Endometrium (tissue), 2 donors: ENCODE measurements around the gene PSG3.
"Not testable (repeated sequence)": the region's sequence is repeated elsewhere in the genome, so short reads cannot be mapped to it uniquely, and the experiment has no call there.

Experiments used
- FAIRE-seq: peaks from 2 replicates; lab custom pipeline; 2012; peaks lifted over from hg19 to GRCh38; lab: Jason Lieb, UNC
- donor health status: control.
- donor health status: control.

PSG3 gene

GRCh38 chr19:42740381-42740780 lies at the start of gene PSG3:
PSG3 (minus strand) TSS chr19:42740481; CDS start chr19:42740384, 97 bp downstream.
- FAIRE-seq: not testable (repeated sequence)

DNA sequence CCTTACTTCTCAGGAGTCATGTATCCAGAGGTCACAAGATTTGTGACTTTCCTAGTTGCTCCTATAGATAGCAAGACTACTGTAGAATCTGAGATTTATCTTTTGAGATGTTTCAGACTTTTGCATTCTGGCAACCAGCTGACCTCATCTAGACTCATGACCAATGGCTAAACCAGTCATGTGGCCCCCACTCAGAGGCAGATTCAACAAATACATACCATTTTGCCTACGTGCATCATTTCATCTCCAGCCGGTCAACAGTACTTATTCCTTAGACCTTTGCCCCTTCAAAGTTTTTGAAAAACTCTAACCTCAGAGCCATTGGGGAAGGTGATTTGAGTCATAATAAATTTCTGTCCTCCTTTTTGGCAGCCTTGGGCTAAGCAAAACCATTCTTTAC lies 48.5 kb upstream of the PSG3 start:
- FAIRE-seq: not testable (repeated sequence)

DNA sequence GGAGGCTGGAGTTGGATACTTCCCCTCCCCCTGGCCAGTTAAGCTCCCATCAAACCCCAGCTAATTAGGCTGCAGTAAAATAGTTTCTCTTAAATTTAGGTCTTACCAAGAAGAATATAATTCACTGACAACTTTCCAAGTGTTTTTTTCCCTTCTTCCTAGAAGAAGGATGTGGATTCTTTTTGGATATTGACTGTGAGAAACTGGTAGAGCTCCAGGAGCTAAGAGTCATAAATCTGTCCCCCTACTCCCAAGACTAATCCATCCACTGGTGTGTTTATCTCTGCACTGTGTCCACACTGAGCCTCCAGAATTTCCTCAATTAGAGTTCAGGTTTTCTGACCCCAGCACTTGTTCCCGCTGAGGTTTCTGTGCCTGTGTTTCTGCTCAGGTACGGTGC lies 47.5 kb upstream of the PSG3 start:
- not testable (repeated sequence) for FAIRE-seq

- FAIRE-seq: not testable (repeated sequence)
Measured at GRCh38 chr19:42776750-42777612, 36.7 kb upstream of the PSG3 start.

DNA sequence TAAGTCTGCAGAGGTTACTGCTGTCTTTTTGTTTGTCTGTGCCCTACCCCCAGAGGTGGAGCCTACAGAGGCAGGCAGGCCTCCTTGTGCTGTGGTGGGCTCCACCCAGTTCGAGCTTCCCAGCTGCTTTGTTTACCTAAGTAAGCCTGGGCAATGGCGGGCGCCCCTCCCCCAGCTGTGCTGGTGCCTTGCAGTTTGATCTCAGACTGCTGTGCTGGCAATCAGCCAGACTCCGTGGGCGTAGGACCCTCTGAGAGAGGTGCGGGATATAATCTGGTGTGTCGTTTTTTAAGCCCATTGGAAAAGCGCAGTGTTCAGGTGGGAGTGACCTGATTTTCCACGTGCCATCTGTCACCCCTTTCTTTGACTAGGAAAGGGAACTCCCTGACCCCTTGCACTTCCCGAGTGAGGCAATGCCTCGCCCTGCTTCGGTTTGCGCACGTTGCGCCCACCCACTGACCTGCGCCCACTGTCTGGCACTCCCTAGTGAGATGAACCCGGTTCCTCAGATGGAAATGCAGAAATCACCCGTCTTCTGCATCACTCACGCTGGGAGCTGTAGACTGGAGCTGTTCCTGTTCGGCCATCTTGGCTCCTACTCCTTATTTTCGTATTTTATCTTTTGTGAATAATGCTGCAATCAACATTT lies 34.4 kb upstream of the PSG3 start:
- FAIRE-seq: not testable (repeated sequence)

- FAIRE-seq: not testable (repeated sequence)
Measured at GRCh38 chr19:42767319-42767718, 27.0 kb upstream of the PSG3 start.

DNA sequence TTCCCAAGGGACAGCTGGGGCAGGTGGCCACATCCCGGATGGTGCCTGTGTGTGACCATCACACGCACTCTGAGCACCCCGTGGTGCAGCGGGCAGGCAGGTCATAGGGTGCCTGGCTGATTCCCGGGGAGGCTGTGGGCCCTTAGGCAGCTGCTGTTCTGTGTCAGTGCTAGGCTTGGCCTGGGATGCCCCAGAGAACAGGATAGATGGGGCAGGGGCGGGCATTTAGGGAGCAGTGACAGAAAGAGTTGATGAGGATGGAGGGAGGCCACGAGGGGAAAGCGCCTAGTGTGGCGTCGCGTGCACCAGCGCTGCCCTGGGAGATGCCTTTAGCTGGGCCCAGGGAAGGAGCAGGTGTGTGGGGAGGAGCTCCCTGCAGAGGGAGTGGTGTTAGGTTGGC lies 26.6 kb upstream of the PSG3 start:
- FAIRE-seq: not testable (repeated sequence)

GRCh38 chr19:42764836-42765235 lies 24.6 kb upstream of the PSG3 start:
- no peak for FAIRE-seq

GRCh38 chr19:42762789-42763188 lies 22.5 kb upstream of the PSG3 start:
- FAIRE-seq: no peak

GRCh38 chr19:42761924-42762295 lies 21.6 kb upstream of the PSG3 start:
- not testable (repeated sequence) for FAIRE-seq

DNA sequence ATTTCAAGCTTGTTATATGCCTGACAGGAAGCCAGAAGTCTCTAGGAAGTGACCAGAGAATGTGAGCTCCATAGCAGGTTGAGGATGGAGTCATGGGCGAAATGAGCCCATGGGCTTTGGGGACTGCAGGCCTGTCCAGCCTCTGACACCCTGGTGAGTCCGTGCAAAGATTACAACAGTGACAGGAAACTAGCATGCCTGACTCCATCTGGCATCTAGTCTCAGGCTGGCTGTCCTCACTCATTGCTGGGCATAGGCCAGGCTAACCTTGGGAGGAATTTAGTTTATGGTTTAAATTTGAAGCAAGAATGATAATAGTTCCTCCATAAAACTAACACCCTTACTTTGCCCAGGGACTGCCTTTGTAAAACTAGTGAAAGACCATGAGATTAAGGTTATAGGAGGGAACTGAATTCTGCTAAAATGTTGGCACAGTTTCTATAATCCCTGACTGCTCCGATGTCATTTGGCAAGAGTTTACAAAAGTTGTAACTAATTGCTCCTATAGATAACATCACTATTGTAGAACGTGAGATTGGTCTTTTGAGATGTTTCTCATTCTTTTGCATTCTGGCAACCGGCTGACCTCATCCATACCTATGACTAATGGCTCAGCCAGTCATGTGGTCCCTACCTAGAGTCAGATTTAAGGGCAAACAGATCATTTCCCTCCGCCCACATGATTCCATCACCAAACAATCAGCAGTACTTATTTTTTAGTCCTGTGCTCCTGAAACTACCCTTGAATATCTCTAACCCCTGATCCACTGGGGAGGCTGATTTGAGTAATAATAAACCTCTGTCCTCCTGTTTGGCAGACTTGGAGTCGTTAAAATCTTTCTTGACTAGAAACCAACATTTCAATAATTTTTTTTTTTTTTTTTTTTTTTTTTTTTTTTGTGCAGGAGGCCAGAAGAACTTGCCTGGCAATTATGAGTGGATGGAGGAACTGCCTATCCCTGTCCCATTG lies 21.0 kb upstream of the PSG3 start:
- not testable (repeated sequence) for FAIRE-seq

- not testable (repeated sequence) for FAIRE-seq
Measured at GRCh38 chr19:42758667-42759066, 18.4 kb upstream of the PSG3 start.

DNA sequence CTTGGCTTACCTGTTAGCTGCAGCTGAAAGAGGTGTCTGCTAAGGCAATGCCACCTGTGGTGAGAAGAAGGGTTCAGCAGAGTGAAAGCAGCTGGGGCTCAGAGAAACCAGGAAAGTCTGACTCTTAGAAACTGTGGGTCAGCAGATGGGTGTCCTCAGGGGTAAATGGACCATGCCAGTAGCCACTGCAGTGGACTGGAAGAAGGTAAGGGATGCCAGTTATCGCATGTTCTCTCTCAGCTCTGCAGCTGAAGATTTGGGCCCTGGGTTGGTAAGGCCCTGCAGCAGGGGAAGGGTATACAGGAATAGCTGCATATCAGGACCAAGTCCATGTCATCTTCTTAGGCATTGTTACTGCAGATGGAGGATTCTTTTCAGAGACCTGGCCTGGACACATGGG lies 12.0 kb upstream of the PSG3 start:
- FAIRE-seq: not testable (repeated sequence)

- FAIRE-seq: not testable (repeated sequence)
Measured at GRCh38 chr19:42741726-42742607, 1.7 kb upstream of the PSG3 start.

DNA sequence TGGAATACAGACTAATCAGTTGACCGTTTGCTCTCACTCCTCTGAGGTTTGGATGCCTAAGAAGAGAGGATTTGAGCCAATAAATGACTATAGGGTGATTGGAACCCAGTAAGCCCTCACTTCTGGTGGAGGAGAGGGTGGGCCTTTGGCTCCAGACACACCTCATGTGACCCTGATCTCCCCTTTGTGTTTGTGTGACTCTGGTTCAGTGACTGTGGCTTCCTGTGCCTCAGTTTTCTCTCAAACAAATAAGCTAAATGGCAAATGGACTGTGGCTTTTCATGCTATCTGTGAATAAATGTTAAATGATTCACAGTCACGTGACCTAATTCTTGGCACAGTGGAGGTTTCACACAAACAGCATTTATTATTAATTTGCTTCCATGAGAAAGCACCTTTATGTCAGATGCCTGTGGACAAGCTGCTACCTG lies 2.7 kb downstream of the PSG3 start:
- not testable (repeated sequence) for FAIRE-seq

DNA sequence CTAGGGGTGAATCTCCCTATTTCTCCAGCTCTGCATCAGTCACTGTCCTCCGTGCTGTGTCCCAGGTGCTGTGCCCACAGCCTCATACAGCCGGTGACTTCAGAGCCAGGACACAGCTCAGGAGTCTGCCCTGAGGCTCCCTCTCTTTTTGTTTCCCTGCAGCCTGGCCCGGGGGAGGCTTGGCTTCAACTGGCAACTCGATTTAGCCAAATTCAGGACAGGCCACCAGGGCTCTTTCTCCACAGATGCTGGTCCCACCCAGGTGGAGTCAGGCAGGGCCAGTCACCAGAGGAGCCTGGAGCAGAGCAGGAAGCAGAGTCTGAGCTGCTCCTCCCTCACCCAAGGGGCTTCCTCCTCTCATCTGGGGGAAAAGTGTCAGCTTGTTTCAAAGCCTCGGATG lies 11.9 kb downstream of the PSG3 start:
- not testable (repeated sequence) for FAIRE-seq

DNA sequence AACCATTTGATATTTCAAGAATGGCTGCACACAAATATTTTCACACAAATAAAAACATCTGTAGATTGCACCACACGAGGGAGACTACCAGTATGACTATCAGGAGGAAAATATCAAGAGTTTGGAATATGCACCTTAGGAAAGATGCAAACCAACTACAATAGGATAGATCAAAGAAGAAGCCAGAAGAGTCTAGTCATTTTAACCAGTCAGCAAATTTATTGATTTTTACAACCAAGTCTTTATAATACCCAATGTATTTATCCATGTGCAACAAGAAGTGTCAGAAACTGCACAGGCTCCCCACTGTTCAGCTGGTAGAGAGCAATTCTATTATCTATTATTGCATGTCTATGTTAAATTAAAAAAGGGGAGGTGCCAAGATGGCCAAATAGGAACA lies 26.3 kb downstream of the PSG3 start:
- not testable (repeated sequence) for FAIRE-seq

- FAIRE-seq: not testable (repeated sequence)
Measured at GRCh38 chr19:42712753-42713152, 27.5 kb downstream of the PSG3 start.

- not testable (repeated sequence) for FAIRE-seq
Measured at GRCh38 chr19:42710986-42711385, 29.3 kb downstream of the PSG3 start.

GRCh38 chr19:42697884-42698283 lies 42.4 kb downstream of the PSG3 start:
- FAIRE-seq: no peak
